H1 (cell line): Measurements from ENCODE around the gene C19orf38. TPM values are rescaled to one million over a fixed set of nuclear protein-coding genes. Genes with fewer than 3 reads are reported as not detected.

Source experiments
- CTCF ChIA-PET: fragments of 300-600 bp; sonication (Branson Sonifier 250); formaldehyde crosslinking; loops from one replicate; lab custom pipeline; 2021; ENCODE audit not compliant: partially characterized antibody; lab: Charles Lee
- POLR2A ChIA-PET: fragments of 300-600 bp; sonication (Branson Sonifier 250); formaldehyde crosslinking; loops from one replicate; lab custom pipeline; 2021; ENCODE audit warnings: inconsistent platforms; ENCODE audit not compliant: partially characterized antibody; lab: Charles Lee
- DNase-seq, 2 experiments: peaks; one replicate each; pipeline versions ENCODE4 v3.0.0 to v3.0.0-alpha.2; 2010 to 2022; ENCODE audit warnings: low spot score in 2 of 2, low read depth in 1 of 2, mixed read lengths in 1 of 2
- FAIRE-seq: peaks from 2 replicates; lab custom pipeline; 2011; peaks lifted over from hg19 to GRCh38; lab: Jason Lieb, UNC
- H2AFZ ChIP-seq: 2 replicates; pipeline ENCODE4 v1.8.1; 2012; ENCODE audit warnings: low read length, inconsistent platforms
- H2AK5ac ChIP-seq: 2 replicates; pipeline ENCODE4 v1.6.1; 2013; ENCODE audit warnings: low read depth, low read length
- H2BK120ac ChIP-seq: replicated peaks from 2 replicates; pipeline ENCODE3; 2013; ENCODE audit warnings: low read depth, low read length, inconsistent platforms
- H2BK12ac ChIP-seq: 2 replicates; pipeline ENCODE4 v1.6.1; 2013; ENCODE audit warnings: low read depth, low read length
- H2BK15ac ChIP-seq: 2 replicates; pipeline ENCODE4 v1.6.1; 2013; ENCODE audit warnings: low read length
- H2BK20ac ChIP-seq: 2 replicates; pipeline ENCODE4 v1.6.1; 2013; ENCODE audit warnings: low read length
- H2BK5ac ChIP-seq: 2 replicates; pipeline ENCODE4 v1.6.1; 2013; ENCODE audit warnings: low read depth, low read length
- H3K14ac ChIP-seq: 2 replicates; pipeline ENCODE4 v1.6.1; 2013; ENCODE audit warnings: inconsistent platforms; ENCODE audit not compliant: insufficient read length
- H3K18ac ChIP-seq: 2 replicates; pipeline ENCODE4 v1.6.1; 2013; ENCODE audit warnings: low read length; ENCODE audit errors: extremely low read depth
- H3K23ac ChIP-seq: 2 replicates; pipeline ENCODE4 v1.6.1; 2013; ENCODE audit warnings: inconsistent platforms; ENCODE audit not compliant: insufficient read length
- H3K23me2 ChIP-seq: 2 replicates; pipeline ENCODE4 v1.6.1; 2013; ENCODE audit warnings: low read depth, low read length
- H3K27ac ChIP-seq: 2 replicates; pipeline ENCODE4 v1.6.1; 2011; ENCODE audit warnings: low read depth, low read length, inconsistent platforms
- H3K27me3 ChIP-seq, 4 experiments: replicated peaks in 1 of 4; 1 replicate in 1 of 4; 2 replicates in 3 of 4; pipeline versions ENCODE4 v1.6.1 to v1.8.1; 2011 to 2013; ENCODE audit warnings: low read length in 3 of 4, mild to moderate bottlenecking in 3 of 4, inconsistent platforms in 2 of 4, mixed read lengths in 2 of 4, moderate library complexity in 1 of 4; ENCODE audit not compliant: control insufficient read depth in 3 of 4, insufficient read depth in 3 of 4; ENCODE audit errors: extremely low read depth in 1 of 4
- H3K36me3 ChIP-seq, 4 experiments: 2 replicates each; pipeline versions ENCODE4 v1.6.1 to v1.8.1; 2011 to 2013; ENCODE audit warnings: mild to moderate bottlenecking in 4 of 4, low read length in 3 of 4, moderate library complexity in 2 of 4, control low read depth in 1 of 4, inconsistent platforms in 1 of 4; ENCODE audit not compliant: insufficient read depth in 4 of 4, control insufficient read depth in 2 of 4
- H3K4ac ChIP-seq: replicated peaks from 2 replicates; pipeline ENCODE3; 2013; ENCODE audit warnings: low read length, low read depth, mixed read lengths, inconsistent platforms; ENCODE audit not compliant: insufficient read length
- H3K4me1 ChIP-seq, 4 experiments: replicated peaks in 1 of 4; 1 replicate in 1 of 4; 2 replicates in 3 of 4; pipeline versions ENCODE4 v1.6.1 to v1.8.1; 2011 to 2013; ENCODE audit warnings: low read length in 3 of 4, inconsistent platforms in 2 of 4, mixed read lengths in 1 of 4; ENCODE audit not compliant: insufficient read depth in 4 of 4, control insufficient read depth in 3 of 4
- H3K4me2 ChIP-seq, 2 experiments: 2 replicates each; pipeline versions ENCODE4 v1.6.1 to v1.8.1; 2011 to 2013; ENCODE audit warnings: low read depth in 2 of 2, low read length in 2 of 2, control low read depth in 1 of 2, inconsistent platforms in 1 of 2, mild to moderate bottlenecking in 1 of 2; ENCODE audit not compliant: insufficient read depth in 1 of 2
- H3K4me3 ChIP-seq, 4 experiments: fragments of 200-600, 300-600 bp in 1 of 4; sonication (generic), shearing (Covaris generic), sonication (Bioruptor Twin) in 1 of 4; 2 replicates each; pipeline versions ENCODE4 v1.5.1 to v1.8.1; 2011 to 2016; ENCODE audit warnings: low read length in 4 of 4, low read depth in 3 of 4, control low read depth in 2 of 4, inconsistent platforms in 2 of 4, mild to moderate bottlenecking in 2 of 4, mixed read lengths in 1 of 4, moderate library complexity in 1 of 4; ENCODE audit not compliant: insufficient read depth in 2 of 4; ENCODE audit errors: extremely low read depth in 1 of 4
- H3K56ac ChIP-seq: replicated peaks from 2 replicates; pipeline ENCODE3; 2013; ENCODE audit warnings: low read depth, mild to moderate bottlenecking, mixed read lengths, low read length, inconsistent platforms; ENCODE audit not compliant: insufficient read length
- H3K79me1 ChIP-seq: 2 replicates; pipeline ENCODE4 v1.6.1; 2013; ENCODE audit warnings: low read depth, low read length, control low read depth
- H3K79me2 ChIP-seq, 2 experiments: 2 replicates each; pipeline versions ENCODE4 v1.6.1 to v1.8.1; 2012 to 2013; ENCODE audit warnings: low read length in 2 of 2, mild to moderate bottlenecking in 2 of 2, inconsistent platforms in 1 of 2; ENCODE audit not compliant: insufficient read depth in 2 of 2, control insufficient read depth in 1 of 2
- H3K9ac ChIP-seq, 4 experiments: replicated peaks in 1 of 4; 1 replicate in 1 of 4; 2 replicates in 3 of 4; pipeline versions ENCODE4 v1.6.1 to v1.8.1; 2011 to 2013; ENCODE audit warnings: low read depth in 3 of 4, low read length in 3 of 4, control low read depth in 2 of 4, mild to moderate bottlenecking in 2 of 4, moderate library complexity in 2 of 4, inconsistent platforms in 1 of 4; ENCODE audit errors: extremely low read depth in 1 of 4
- H3K9me3 ChIP-seq, 2 experiments: 2 replicates each; pipeline versions ENCODE4 v1.6.1 to v1.8.1; 2012 to 2013; ENCODE audit warnings: mild to moderate bottlenecking in 2 of 2, moderate library complexity in 2 of 2, control low read depth in 1 of 2, inconsistent platforms in 1 of 2, low read depth in 1 of 2, low read length in 1 of 2, mixed read lengths in 1 of 2; ENCODE audit not compliant: insufficient read depth in 2 of 2
- H4K20me1 ChIP-seq, 2 experiments: replicated peaks in 1 of 2; 2 replicates each; pipeline versions ENCODE3 to v1.8.1; 2011 to 2013; ENCODE audit warnings: inconsistent platforms in 2 of 2, low read length in 2 of 2, mild to moderate bottlenecking in 1 of 2; ENCODE audit not compliant: insufficient read depth in 2 of 2, control insufficient read depth in 1 of 2
- H4K5ac ChIP-seq: 2 replicates; pipeline ENCODE4 v1.6.1; 2013; ENCODE audit warnings: low read length, low read depth, mixed read lengths, inconsistent platforms; ENCODE audit not compliant: insufficient read length
- H4K8ac ChIP-seq: 2 replicates; pipeline ENCODE4 v1.8.0; 2013; ENCODE audit warnings: mild to moderate bottlenecking, moderate library complexity, low read length, inconsistent platforms; ENCODE audit not compliant: insufficient read depth; ENCODE audit errors: extremely low read depth
- H4K91ac ChIP-seq: replicated peaks from 2 replicates; pipeline ENCODE3; 2013; ENCODE audit warnings: low read length, mixed read lengths, inconsistent platforms; ENCODE audit not compliant: insufficient read length
- CBX8 ChIP-seq: fragments of 300-800, 300-1000 bp; sonication (generic); IDR thresholded peaks from 2 replicates; pipeline ENCODE4 v1.7.1; 2016; ENCODE audit warnings: low read depth, low read length, borderline replicate concordance
- RXRA ChIP-seq: IDR thresholded peaks from 2 replicates; pipeline ENCODE4 v1.6.1; 2011; ENCODE audit warnings: low read depth, mild to moderate bottlenecking, low read length, moderate library complexity; ENCODE audit not compliant: insufficient read depth
- SIRT6 ChIP-seq: IDR thresholded peaks from one replicate; pipeline ENCODE4 v1.7.1; 2012; ENCODE audit warnings: low read length, inconsistent platforms
- SRF ChIP-seq: IDR thresholded peaks from 2 replicates; pipeline ENCODE4 v1.6.1; 2011; ENCODE audit warnings: mild to moderate bottlenecking, low read depth, low read length, moderate library complexity
- WGBS, 2 experiments: shearing (Covaris generic) in 1 of 2; methylation state at CpG; one replicate each; pipeline versions ENCODE4 v1.1.6 to v1.1.7; 2013 to 2015; ENCODE audit warnings: low lambda C conversion rate in 2 of 2, mixed read lengths in 2 of 2, inconsistent platforms in 1 of 2, low coverage in 1 of 2, missing lambda C conversion rate in 1 of 2; ENCODE audit not compliant: insufficient replicate concordance in 2 of 2, insufficient coverage in 1 of 2, insufficient read length in 1 of 2; ENCODE audit errors: extremely low coverage in 1 of 2, missing lambda C conversion rate in 1 of 2; 5-methylcytosine and 5-hydroxymethylcytosine counted together
- polyA plus RNA-seq, 7 experiments: library from polyadenylated mRNA; depleted of rRNA in 3 of 7; stranded (reverse) in 5 of 7; unstranded in 2 of 7; fragments of >200 nt in 5 of 7; fragments of 200-250 nt in 2 of 7; gene quantifications; 1 replicate in 5 of 7; 2 replicates in 1 of 7; 4 replicates in 1 of 7; pipeline versions ENCODE4 v1.2.1 to v1.2.3, GENCODE V29; 2011 to 2013; ENCODE audit warnings: missing spikeins in 2 of 7, mixed read lengths in 2 of 7
- total RNA-seq: library from RNA; stranded (reverse); fragmentation: NEBNext Ultra II Directional; extraction: Animal tissue kit (Norgen Biotek cat#: 25700); gene quantifications from 2 replicates; pipeline ENCODE4 v1.2.1, GENCODE V29; 2021

Gene C19orf38
- total and polyA plus RNA-seq, 2 of the 8 experiments (the other 6 are each of a cell fraction or from before 2014, with no cell fraction given), result 0.53 TPM; not detected in 1

DNA sequence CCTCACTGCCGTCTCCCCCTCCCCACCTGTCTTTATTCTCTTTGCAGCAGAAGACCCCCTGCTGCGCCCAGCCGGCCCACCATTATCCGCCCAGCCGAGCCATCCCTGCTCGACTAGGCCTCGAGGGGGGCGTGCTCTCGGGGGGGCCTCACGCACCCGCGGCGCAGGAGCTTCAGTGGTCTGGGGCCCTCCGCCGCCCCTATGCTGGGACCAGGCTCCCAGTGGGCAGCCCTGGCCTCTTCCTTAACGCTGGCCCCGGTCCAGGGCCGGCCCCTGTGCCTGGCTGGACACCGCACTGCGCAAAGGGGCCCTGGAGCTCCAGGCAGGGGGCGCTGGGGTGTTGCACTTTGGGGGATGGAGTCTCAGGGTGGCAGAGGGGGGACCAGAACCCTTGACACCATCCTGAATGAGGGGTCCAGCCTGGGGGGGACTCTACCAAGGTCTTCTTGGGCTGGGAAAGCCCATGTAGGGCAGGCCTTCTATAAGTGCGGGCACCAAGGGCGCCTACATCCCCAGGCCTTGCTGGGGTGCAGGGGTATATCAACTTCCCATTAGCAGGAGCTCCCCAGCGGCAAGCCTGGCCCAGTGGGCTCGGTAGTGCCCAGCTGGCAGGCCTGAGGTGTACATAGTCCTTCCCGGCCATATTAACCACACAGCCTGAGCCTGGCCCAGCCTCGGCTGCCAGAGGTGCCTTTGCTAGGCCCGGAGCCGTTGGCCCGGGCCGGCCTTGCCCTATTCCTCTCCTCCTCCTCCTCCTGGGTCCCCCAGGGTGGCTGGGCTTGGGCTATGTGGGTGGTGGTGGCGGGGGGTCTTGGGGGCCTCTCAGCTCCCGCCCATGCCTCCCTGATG lies 17.1 kb upstream of the C19orf38 start:
- Histone ChIP-seq H3K18ac (no peak overlapping the region), H2BK20ac (no peak overlapping the region), H3K14ac (no peak overlapping the region), H4K20me1 (peaks cover 0 to 10% of the 10 kb centered on the region in 2 experiments), H3K27me3 (no peaks in the 10 kb centered on the region), H3K27ac (no peak overlapping the region), H3K9ac (no peak overlapping the region), H3K79me2 (no peaks in the 10 kb centered on the region), H4K91ac (no peak overlapping the region), H3K23me2 (peaks cover 8% of the 10 kb centered on the region; the same call in 1 of the 2 replicates), H3K9me3 (no peaks in the 10 kb centered on the region), H4K5ac (no peak overlapping the region), H3K4me2 (no peak overlapping the region), H2BK120ac (no peak overlapping the region), H3K23ac (no peak overlapping the region), H2BK5ac (no peak overlapping the region), H3K4me3 (no peak overlapping the region), H3K79me1 (peaks cover 4% of the 10 kb centered on the region; the same call in 1 of the 2 replicates), H2AFZ (no peak overlapping the region), H4K8ac (peak overlapping the region; percentile 21; the same call in 1 of the 2 replicates), H3K4me1 (peaks cover 0 to 7% (median 4%) of the 10 kb centered on the region in 4 experiments; a peak in 6 of 7 replicates), H3K56ac (no peak overlapping the region), H2AK5ac (no peak overlapping the region), H3K4ac (no peak overlapping the region), H3K36me3 (peaks cover 0 to 31% (median 12%) of the 10 kb centered on the region in 4 experiments; a peak in 7 of 8 replicates), H2BK15ac (no peak overlapping the region), H2BK12ac (no peak overlapping the region)
- ChIA-PET POLR2A (interaction anchor here (0.7 to 1.0 kb wide), 3 partner anchors 13 to 1835 kb away, joined by 3 read pairs; partner anchors contain the start of genes MAN2B1 and WDR83), CTCF (interaction anchor here (0.5 to 4.8 kb wide), 6 partner anchors 10 to 214 kb away, joined by 3 to 22 read pairs (median 5); no protein-coding TSS in a partner anchor)
- 92% methylated on average over 31 of the region's 33 CpGs; no CpG with 5 or more reads in 1 of the 2 experiments for WGBS, 2 experiments
- FAIRE-seq (no peak), DNase-seq (no peak)
- no peak for TF ChIP-seq RXRA
- no peak for TF ChIP-seq SRF
- no peak for TF ChIP-seq CBX8
- TF ChIP-seq SIRT6, result no peak
- TF ChIP-seq, all 59 proteins: peak for 0
